B cell (primary cell): Measurements from ENCODE around the gene DNAAF8. TPM values are rescaled to one million over a fixed set of nuclear protein-coding genes. Genes with fewer than 3 reads are reported as not detected.
A peak's percentile ranks its signal among the peaks of the same experiment; 100 is the strongest.

Experiments
- ATAC-seq: fragments of 200-7000 bp; cut with Tn5 transposase; one replicate; pipeline ENCODE4 v1.10.0; 2021; ENCODE audit warnings: low read depth, mild to moderate bottlenecking, moderate number of reproducible peaks, moderate library complexity
- CTCF ChIA-PET: fragments of 350-600 bp; sonication (Branson Sonifier 250); formaldehyde crosslinking; loops from one replicate; lab custom pipeline; 2021; ENCODE audit warnings: antibody characterized with exemption, inconsistent platforms; lab: Charles Lee
- POLR2A ChIA-PET: fragments of 350-600 bp; sonication (Branson Sonifier 250); formaldehyde crosslinking; loops from one replicate; lab custom pipeline; 2021; ENCODE audit warnings: antibody characterized with exemption; lab: Charles Lee
- DNase-seq: peaks from one replicate; pipeline ENCODE4 v3.0.0; 2013
- H2AFZ ChIP-seq: 2 replicates; pipeline ENCODE4 v1.6.1; 2012; ENCODE audit warnings: mild to moderate bottlenecking, low read depth, low read length; ENCODE audit not compliant: insufficient read depth, poor library complexity, severe bottlenecking
- H3K27ac ChIP-seq, 2 donors: 1 replicate in 1 of 2; 2 replicates in 1 of 2; pipeline ENCODE4 v1.5.1; 2012 to 2013; ENCODE audit warnings: low read length in 2 of 2, mild to moderate bottlenecking in 2 of 2, moderate library complexity in 1 of 2
- H3K27me3 ChIP-seq, 4 experiments: fragments of 200-600 bp in 1 of 4; sonication (generic) in 1 of 4; replicated peaks in 1 of 4; 1 replicate in 2 of 4; 2 replicates in 2 of 4; pipeline versions ENCODE4 v1.6.1 to v1.7.0; 2013 to 2016; ENCODE audit warnings: low read length in 3 of 4, mild to moderate bottlenecking in 2 of 4, mixed read lengths in 1 of 4, moderate library complexity in 1 of 4; ENCODE audit not compliant: insufficient read depth in 4 of 4, control insufficient read depth in 3 of 4; ENCODE audit errors: control extremely low read depth in 1 of 4
- H3K36me3 ChIP-seq, 2 experiments: replicated peaks in 1 of 2; 1 replicate in 1 of 2; 2 replicates in 1 of 2; pipeline versions ENCODE4 v1.6.1 to v1.7.1; 2013; ENCODE audit warnings: low read length in 1 of 2; ENCODE audit not compliant: insufficient read depth in 2 of 2, control insufficient read depth in 1 of 2; ENCODE audit errors: control extremely low read depth in 1 of 2, extremely low read depth in 1 of 2
- H3K4me1 ChIP-seq, 2 donors: fragments of 200-600 bp in 1 of 2; sonication (generic) in 1 of 2; 1 replicate in 1 of 2; 2 replicates in 1 of 2; pipeline versions ENCODE4 v1.5.1 to v1.6.1; 2013 to 2017; ENCODE audit warnings: low read length in 2 of 2; ENCODE audit not compliant: control insufficient read depth in 2 of 2, insufficient read depth in 2 of 2
- H3K4me2 ChIP-seq: replicated peaks from 2 replicates; pipeline ENCODE3; 2012; ENCODE audit warnings: mild to moderate bottlenecking, low read depth, low read length; ENCODE audit not compliant: poor library complexity, severe bottlenecking
- H3K4me3 ChIP-seq, 5 experiments: fragments of 200-600 bp in 1 of 5; sonication (generic) in 1 of 5; 1 replicate in 3 of 5; 2 replicates in 2 of 5; pipeline versions ENCODE4 v1.5.1 to v1.7.0; 2011 to 2016; ENCODE audit warnings: low read length in 4 of 5, mild to moderate bottlenecking in 4 of 5, low read depth in 2 of 5, control low read depth in 1 of 5, moderate library complexity in 1 of 5; ENCODE audit not compliant: insufficient read depth in 1 of 5; ENCODE audit errors: control extremely low read depth in 1 of 5, extremely low read depth in 1 of 5
- H3K79me2 ChIP-seq: fragments of 200-600 bp; sonication (generic); one replicate; pipeline ENCODE4 v1.6.0; 2016; ENCODE audit warnings: low read length; ENCODE audit not compliant: control insufficient read depth, insufficient read depth
- H3K9ac ChIP-seq: fragments of 200-600 bp; sonication (generic); 2 replicates; pipeline ENCODE4 v1.6.1; 2017; ENCODE audit warnings: mild to moderate bottlenecking, low read length, moderate library complexity
- H3K9me3 ChIP-seq, 3 donors: one replicate each; pipeline versions ENCODE4 v1.6.1 to v1.7.1; 2013; ENCODE audit warnings: low read length in 2 of 3; ENCODE audit not compliant: control insufficient read depth in 2 of 3, insufficient read depth in 1 of 3; ENCODE audit errors: control extremely low read depth in 1 of 3
- H4K20me1 ChIP-seq: 2 replicates; pipeline ENCODE4 v1.6.0; 2012; ENCODE audit warnings: mild to moderate bottlenecking, low read length; ENCODE audit not compliant: insufficient read depth, control insufficient read depth, poor library complexity, severe bottlenecking
- H3K27ac Mint-ChIP-seq: one replicate; pipeline ENCODE4 v1.8.0; 2021; ENCODE audit warnings: mixed read lengths
- H3K27me3 Mint-ChIP-seq: one replicate; pipeline ENCODE4 v1.8.0; 2021; ENCODE audit warnings: mixed read lengths
- H3K4me1 Mint-ChIP-seq: one replicate; pipeline ENCODE4 v1.8.0; 2021; ENCODE audit warnings: mixed read lengths
- H3K4me3 Mint-ChIP-seq: one replicate; pipeline ENCODE4 v1.8.0; 2021; ENCODE audit warnings: mixed read lengths
- H3K9me3 Mint-ChIP-seq: one replicate; pipeline ENCODE4 v1.8.0; 2022; ENCODE audit warnings: mixed read lengths; ENCODE audit not compliant: insufficient read depth
- CTCF ChIP-seq: fragments of 200-600 bp; IDR thresholded peaks from one replicate; pipeline ENCODE4 v1.8.0; 2022; ENCODE audit warnings: antibody characterized with exemption, mild to moderate bottlenecking
- EZH2 ChIP-seq: IDR thresholded peaks from 2 replicates; pipeline ENCODE4 v1.6.1; 2012; ENCODE audit warnings: borderline replicate concordance, low read depth, mild to moderate bottlenecking, moderate library complexity, low read length; ENCODE audit not compliant: insufficient read depth, poor library complexity, severe bottlenecking
- WGBS: methylation state at CpG from one replicate; pipeline ENCODE4 v1.1.5; 2013; ENCODE audit warnings: missing lambda C conversion rate; ENCODE audit not compliant: insufficient coverage; 5-methylcytosine and 5-hydroxymethylcytosine counted together
- intact Hi-C: fragments of 100-400 bp; cut with micrococcal nuclease; formaldehyde crosslinking; loops from one replicate; pipeline ENCODE4 v1.10.0; 2022
- polyA plus RNA-seq: library from polyadenylated mRNA; depleted of rRNA; stranded (reverse); fragments of >200 nt; gene quantifications from 2 replicates; pipeline ENCODE4 v1.2.3, GENCODE V29; 2012
- total RNA-seq, 2 donors: library from RNA; stranded (reverse); fragments of 120-200 nt in 1 of 2; gene quantifications; 1 replicate in 1 of 2; 2 replicates in 1 of 2; pipeline versions ENCODE4 v1.2.3 to v1.2.4, GENCODE V29; 2013 to 2022

Gene DNAAF8
- total and polyA plus RNA-seq, 2 donors (not counting 1 experiment from before 2014, with no cell fraction given) = 0.09 to 0.44 TPM

- no peak overlapping the region for H3K9ac ChIP-seq
- ChIA-PET POLR2A (interaction anchor here (0.5 to 0.6 kb wide), 2 partner anchors 58 to 86 kb away, joined by 3 read pairs; no protein-coding TSS in a partner anchor), CTCF (no interaction called here)
- H3K4me3 ChIP-seq = no peak overlapping the region
- no peak overlapping the region for H2AFZ ChIP-seq
- no peak for TF ChIP-seq EZH2
- no peak for TF ChIP-seq CTCF
- H3K79me2 ChIP-seq = no peaks in the 10 kb centered on the region
- DNase-seq (peak; percentile 9), ATAC-seq (no peak)
- no peaks in the 10 kb centered on the region for H3K9me3 Mint-ChIP-seq
- H3K27me3 Mint-ChIP-seq = no peaks in the 10 kb centered on the region
- intact Hi-C loops = no loop called here
- no peak overlapping the region for H3K27ac Mint-ChIP-seq
- H3K4me2 ChIP-seq = no peak overlapping the region
- H3K36me3 ChIP-seq = peaks cover 0 to 58% of the 10 kb centered on the region in 2 experiments
- no peak overlapping the region for H3K27ac ChIP-seq
- H3K27me3 ChIP-seq = no peaks in the 10 kb centered on the region
- H3K4me3 Mint-ChIP-seq = no peak overlapping the region
- H3K4me1 ChIP-seq = no peaks in the 10 kb centered on the region
- no peaks in the 10 kb centered on the region for H3K9me3 ChIP-seq
- WGBS = 98% methylated on average over 6 of the region's 13 CpGs
- H4K20me1 ChIP-seq = no peaks in the 10 kb centered on the region
- H3K4me1 Mint-ChIP-seq = peaks cover under 1% of the 10 kb centered on the region
These were observed 33.8 kb upstream of the DNAAF8 start for GRCh38 chr16:4700380-4700996.

- Histone ChIP-seq H3K36me3 (peaks cover 0 to 51% of the 10 kb centered on the region in 2 experiments), H3K79me2 (no peaks in the 10 kb centered on the region), H3K4me1 (no peaks in the 10 kb centered on the region), H3K27me3 (no peaks in the 10 kb centered on the region), H3K9me3 (no peaks in the 10 kb centered on the region), H3K27ac (no peak overlapping the region), H3K9ac (no peak overlapping the region), H4K20me1 (no peaks in the 10 kb centered on the region), H2AFZ (no peak overlapping the region), H3K4me2 (no peak overlapping the region), H3K4me3 (no peak overlapping the region)
- POLR2A ChIA-PET = interaction anchor here (0.5 kb wide), 1 partner anchor 85 kb away, joined by 3 read pairs; no protein-coding TSS in a partner anchor
- no peak for TF ChIP-seq EZH2
- no peak for TF ChIP-seq CTCF
- Mint-ChIP-seq H3K27ac (no peak overlapping the region), H3K27me3 (no peaks in the 10 kb centered on the region), H3K4me1 (no peaks in the 10 kb centered on the region), H3K9me3 (no peaks in the 10 kb centered on the region), H3K4me3 (no peak overlapping the region)
- CTCF ChIA-PET = no interaction called here
- ATAC-seq = no peak
- 95% methylated on average over 33 of the region's 33 CpGs for WGBS
- intact Hi-C loops = no loop called here
- DNase-seq = no peak
These were observed 33.2 kb upstream of the DNAAF8 start for GRCh38 chr16:4700997-4701743.
